ENCODE results near the gene DIAPH2.

DIAPH2 gene

GRCh38 chrX:96982161-96982560 is 297.5 kb downstream of the DIAPH2 start:
- DNase-seq, result no peak

- no peak for DNase-seq
Observed at GRCh38 chrX:96984538-96984937, 299.9 kb downstream of the DIAPH2 start.

DNA sequence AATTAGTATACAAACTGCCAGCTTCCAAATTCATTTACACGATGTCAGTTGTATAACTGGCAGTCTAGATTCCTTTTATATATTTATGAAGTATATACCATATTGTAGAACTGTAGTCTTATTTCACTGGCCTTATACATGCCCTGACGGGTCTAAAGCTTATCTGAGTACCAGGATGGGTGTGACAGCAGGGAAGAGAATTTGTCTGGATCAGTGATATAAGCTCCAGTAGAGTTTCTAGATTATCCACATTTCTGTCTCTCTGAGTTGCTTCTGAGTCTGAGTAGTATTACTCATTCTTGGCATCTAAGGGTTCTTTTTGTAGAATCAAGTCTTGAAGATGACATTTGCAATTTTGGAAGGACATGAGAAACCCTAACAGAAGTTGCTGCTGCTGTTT is 300.4 kb downstream of the DIAPH2 start:
- no peak for DNase-seq

- no peak for DNase-seq
Observed at GRCh38 chrX:96987228-96987627, 302.6 kb downstream of the DIAPH2 start.

GRCh38 chrX:96989830-96990571 is 305.4 kb downstream of the DIAPH2 start:
- DNase-seq, result no peak

DNA sequence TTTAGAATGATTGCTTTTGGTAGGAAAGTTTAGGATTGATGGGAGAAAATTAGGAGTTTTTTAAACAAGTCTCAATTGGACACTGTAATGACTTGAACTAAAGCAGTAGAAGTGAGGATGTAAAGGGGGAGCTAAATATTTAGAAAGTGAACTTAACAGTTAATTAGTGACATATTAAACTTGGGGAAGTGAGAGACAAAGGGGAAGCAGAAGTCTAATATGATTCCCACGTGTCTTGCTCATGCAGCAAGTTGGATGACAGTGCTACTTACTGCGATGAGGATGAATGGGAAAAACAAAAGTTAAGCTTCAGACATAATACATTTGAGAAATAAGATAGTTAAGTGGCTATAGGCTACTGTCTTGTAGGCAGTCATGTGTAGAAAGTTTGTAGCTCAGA is 309.5 kb downstream of the DIAPH2 start:
- DNase-seq, result no peak

DNA sequence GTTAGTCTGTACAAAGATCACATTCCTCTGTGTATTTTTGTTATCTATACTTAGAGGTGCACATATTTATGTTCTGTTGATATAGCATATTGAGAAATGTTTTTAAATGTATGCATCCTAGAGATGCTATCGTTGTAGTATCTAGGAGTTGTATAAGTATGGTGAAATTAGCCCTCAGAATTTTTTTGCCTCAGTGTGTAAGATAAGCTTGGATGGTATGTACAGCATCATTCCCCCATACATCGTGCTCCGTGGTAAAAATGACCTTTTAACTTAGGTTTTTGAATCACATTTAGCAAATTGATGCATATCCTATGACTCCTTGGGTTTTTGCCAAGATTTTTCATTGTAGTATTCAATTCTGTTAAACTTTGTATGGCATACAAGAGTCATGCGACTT is 312.6 kb downstream of the DIAPH2 start:
- no peak for DNase-seq

DNA sequence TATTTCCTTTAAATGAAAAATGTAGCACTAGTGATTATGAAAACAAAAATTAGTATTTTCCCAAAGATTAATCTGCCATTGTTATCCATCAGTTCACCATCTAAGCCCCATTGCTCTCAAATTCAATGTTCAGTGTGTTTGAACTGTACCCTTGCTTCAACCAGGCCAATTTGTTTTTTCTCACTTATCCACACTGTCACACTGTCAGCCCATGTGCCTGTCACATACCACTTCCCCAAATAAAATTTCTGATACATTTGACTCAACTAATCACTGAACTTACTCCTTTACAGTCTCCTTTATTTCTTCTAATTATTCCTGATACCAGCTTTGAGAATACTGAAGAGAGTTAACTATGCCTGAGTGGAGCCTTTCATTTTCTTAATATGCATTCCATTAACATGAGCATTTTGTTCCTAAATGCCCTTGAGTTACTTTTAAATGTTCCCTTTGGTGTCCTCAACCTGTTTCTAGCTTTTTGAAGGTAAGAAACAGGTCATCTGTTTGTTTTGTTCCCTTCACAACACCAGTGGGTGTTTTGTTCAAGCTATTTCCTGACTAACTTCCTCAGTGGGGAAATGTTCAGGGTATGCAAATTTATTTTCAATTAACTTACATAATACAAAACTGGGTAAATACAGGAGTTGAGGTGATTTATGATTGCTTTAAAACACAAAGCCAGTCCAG is 316.2 kb downstream of the DIAPH2 start:
- DNase-seq, result no peak

GRCh38 chrX:97006167-97006566 is 321.5 kb downstream of the DIAPH2 start:
- no peak for DNase-seq

- no peak for DNase-seq
Observed at GRCh38 chrX:97009391-97009790, 324.7 kb downstream of the DIAPH2 start.

DNA sequence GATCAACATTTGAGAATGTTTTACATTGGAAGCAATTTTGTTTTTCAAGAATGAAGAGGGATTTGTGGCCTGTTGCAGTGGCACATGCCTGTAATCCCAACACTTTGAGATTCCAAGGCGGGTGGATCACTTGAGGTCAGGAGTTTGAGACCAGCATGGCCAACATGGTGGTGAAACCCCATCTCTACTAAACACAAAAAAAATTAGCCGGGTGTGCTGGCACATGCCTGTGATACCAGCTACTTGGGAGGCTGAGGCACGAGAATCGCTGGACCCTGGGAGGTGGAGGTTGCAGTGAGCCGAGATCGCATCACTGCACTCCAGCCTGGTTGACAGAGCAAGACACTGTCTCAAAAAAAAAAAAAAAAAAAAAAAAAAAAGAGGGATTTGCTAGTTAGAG is 326.9 kb downstream of the DIAPH2 start:
- no peak for DNase-seq

DNA sequence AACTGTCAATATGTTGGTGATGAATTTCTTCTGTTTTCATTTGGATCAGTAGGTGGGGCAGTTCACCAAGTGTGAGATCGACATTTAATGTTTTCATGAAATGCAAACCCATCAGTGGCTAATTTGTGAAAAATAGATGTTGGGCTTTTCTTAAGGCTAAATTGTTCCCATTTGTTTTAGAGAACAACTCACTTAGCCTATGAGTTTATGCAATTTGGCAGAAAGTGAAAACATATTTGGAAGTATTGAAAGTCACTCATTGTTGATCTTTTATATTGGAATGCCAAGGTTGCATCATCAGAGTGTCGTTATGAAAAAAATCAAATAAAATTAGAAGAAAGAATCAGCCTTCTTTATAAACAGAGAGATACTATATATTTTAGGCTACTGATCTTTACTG is 331.5 kb downstream of the DIAPH2 start:
- no peak for DNase-seq

GRCh38 chrX:97021680-97022079 is 337.0 kb downstream of the DIAPH2 start:
- no peak for DNase-seq

- no peak for DNase-seq
Observed at GRCh38 chrX:97026406-97026805, 341.8 kb downstream of the DIAPH2 start.

DNA sequence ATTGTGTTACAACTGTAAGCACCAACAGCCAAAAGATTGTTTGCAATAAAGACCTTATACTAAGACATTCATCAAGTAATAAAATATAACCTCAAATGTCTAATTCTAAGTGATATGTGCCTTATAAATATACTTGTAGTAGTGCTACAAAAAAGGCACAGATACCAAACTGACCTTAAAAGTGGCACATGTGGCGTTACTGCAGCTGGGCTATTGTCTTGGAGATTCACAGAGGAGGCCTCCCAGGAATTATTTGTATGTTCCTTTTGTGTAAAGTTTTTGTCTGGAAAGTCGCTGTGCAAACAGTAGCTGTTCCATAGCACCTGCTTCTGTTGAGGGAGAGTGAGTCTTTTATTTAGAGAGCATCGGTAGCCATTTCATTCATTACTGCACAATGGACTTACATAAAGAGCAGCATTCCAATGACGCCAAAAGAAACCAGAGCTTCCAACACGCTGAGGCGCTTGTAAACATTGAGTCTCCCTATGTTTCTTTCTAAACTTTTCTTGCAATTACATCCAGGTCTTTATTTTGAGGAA is 342.8 kb downstream of the DIAPH2 start:
- DNase-seq, result no peak

GRCh38 chrX:97030463-97030862 is 345.8 kb downstream of the DIAPH2 start:
- no peak for DNase-seq

GRCh38 chrX:97030947-97031346 is 346.3 kb downstream of the DIAPH2 start:
- DNase-seq, result no peak

DNA sequence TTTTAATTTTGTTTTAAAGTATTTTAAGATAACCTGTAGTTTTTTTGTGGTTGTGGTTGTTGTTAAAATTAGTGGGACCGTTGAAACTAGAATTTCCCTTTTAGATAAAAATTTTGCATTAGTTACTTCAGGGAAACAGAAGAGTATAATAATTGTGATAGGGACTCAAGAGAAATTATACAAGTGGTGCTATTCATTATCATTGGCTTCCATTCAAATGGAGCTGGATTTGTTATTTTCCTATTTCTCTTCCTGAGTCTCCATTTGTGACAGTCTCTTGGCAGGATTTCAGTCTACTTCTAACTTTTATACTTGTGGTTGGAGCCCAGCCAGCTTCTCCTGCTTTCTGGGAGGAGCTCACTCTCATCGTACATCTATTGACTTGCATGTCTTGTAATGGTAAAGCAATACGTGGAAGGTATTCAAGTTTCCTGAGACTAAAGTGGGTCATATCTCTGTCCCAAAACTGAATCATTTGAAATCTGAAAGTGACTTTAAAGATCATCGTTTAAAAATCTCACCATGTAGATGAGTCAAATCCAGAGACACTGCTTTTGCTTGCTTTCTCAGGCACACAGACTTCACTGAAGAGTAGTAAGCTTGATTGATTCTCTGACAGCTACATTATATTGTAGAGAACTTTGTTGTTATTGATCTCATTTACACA is 354.9 kb downstream of the DIAPH2 start:
- no peak for DNase-seq

DNA sequence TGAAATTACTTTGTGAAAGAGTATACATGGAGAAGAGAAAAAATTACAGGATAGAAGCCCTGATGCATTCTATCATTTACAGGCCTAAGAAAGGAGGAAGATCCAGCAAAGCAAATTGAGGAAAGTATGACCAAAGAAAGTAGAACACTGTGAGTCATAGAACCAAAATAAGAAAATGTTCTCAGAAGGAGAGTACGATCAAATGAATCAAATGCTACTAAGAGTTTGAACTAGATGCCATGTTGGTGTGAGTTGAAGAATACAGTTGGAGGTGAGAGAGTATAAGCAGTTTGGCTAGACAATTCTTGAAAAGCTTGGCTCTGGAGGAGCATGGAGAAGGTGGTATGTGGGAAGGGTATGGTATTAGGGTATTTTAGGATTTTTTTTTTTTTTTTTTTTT is 360.8 kb downstream of the DIAPH2 start:
- DNase-seq, result no peak

- DNase-seq, result no peak
Observed at GRCh38 chrX:97046867-97047266, 362.2 kb downstream of the DIAPH2 start.

DNA sequence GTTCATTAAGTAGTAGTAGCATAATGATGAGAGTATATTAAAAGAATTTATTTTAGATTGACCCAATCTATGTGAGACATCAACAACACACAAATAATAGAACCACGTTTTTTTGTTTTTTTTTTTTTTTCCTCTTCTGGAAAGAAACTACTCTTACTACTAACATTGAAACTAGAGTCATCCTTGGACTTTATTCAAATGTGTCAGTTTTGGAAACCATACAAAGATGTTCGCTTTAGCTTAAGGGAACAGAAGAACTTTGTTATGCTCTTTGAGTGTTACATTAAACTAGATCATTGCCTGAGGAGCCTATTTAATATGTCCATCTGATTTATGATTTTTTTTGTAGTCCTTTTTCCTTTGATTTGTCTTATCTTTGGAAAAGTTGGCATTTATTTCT is 365.8 kb downstream of the DIAPH2 start:
- no peak for DNase-seq

DNA sequence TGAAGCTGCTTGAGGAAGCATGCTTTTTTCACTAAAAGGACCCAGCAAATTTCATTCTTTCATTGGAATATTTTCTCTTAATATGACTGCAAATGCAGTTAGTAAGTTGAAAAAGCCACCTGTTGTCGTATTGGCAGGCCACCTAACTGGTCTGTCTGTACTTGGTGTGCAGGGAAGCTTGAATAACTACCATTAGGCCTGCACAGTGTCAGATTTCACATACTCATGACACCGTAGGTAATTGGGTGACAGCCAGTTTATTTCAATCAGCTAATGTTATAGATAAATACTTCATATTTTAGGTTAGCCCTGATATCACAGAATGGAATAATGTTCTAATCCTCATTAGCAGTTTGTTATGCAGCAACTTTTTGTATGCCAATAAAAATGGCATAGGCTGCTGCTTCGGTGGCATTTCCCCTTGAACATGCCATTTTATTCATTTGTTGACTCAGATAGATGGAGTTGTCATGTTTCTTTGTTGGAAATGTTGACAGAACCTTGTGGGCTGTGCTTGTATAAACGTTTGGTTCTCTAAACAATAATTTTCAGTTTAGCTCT is 372.8 kb downstream of the DIAPH2 start:
- DNase-seq, result no peak

DNA sequence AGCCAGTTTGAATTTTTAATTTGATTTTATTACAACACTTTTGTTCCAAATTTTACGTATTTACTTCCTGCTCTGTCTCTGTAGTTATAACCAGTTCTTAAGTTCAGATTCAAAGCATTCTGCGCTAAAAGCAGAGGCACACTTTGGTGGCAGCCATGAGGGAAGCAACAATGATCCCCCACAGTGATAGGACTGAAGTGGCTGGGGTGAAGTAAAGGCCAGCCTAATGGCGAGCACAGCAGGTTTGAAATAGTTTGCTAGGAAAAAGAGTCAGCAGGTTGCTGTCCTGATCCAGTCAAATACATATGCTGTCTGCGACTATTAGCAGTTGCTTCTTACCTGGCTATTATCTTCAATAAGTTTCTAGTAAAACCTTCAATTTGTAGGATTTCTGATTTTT is 375.4 kb downstream of the DIAPH2 start:
- DNase-seq, result no peak

GRCh38 chrX:97065066-97065465 is 380.4 kb downstream of the DIAPH2 start:
- DNase-seq, result no peak

Measured in hippocampal formation (tissue), 2 donors.